Uterus (tissue), 2 donors: ENCODE data around the gene SNTB2.

Experiments used
- CTCF ChIP-seq, 4 experiments: fragments of 200-600 bp in 2 of 4; fragments of 450-650 bp in 2 of 4; sonication (generic) in 2 of 4; IDR thresholded peaks; one replicate each; pipeline ENCODE4 v1.5.1; 2016 to 2019; ENCODE audit warnings: antibody characterized with exemption in 4 of 4, mild to moderate bottlenecking in 2 of 4, moderate library complexity in 1 of 4
- POLR2A ChIP-seq, 2 donors: fragments of 450-650 bp; IDR thresholded peaks; one replicate each; pipeline ENCODE4 v1.6.1; 2016; ENCODE audit warnings: antibody characterized with exemption in 2 of 2, mild to moderate bottlenecking in 1 of 2, moderate library complexity in 1 of 2

- TF ChIP-seq CTCF (IDR thresholded peaks at IDR 0.05) (no peak), POLR2A (IDR thresholded peaks at IDR 0.05) (no peak)
Observed at GRCh38 chr16:69138608-69139007, 48.4 kb upstream of the SNTB2 start.
